ENCODE results near the gene ZNF865.

ZNF865 gene

DNA sequence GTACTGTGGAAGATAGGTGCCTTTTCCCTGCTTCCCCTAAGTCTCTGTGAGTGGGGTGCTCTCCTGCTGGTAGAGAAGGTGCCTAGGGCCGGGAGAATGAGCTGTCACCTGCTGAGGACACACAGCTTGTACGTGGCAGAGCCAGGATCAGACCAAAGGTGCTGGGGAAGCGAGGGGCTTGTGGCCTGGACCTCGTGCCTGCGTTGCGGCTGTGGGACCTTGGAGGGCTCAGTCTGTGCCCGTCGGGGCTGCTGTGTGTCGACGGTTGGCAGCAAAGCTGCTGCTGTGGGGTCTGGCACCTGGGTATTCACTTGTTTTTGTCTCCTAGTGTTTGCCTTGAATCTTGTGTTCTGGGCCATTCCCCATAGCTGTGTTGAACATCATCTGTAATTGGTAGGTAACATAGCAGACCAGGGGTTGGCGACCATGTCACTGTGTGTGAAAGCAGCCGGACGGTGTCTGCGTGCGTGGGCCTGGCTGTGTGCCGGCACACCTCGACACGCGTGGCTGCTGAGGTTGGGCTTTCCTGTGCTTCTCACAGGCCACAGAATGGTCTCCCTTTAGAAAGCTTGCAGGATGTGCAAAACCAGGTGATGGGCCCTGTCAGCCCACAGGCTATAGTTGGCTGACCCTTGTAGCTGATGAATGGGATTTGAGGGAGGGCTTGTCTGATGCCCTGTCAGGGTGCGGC lies 58.5 kb downstream of the ZNF865 start:
- DNase-seq, result no peak

DNA sequence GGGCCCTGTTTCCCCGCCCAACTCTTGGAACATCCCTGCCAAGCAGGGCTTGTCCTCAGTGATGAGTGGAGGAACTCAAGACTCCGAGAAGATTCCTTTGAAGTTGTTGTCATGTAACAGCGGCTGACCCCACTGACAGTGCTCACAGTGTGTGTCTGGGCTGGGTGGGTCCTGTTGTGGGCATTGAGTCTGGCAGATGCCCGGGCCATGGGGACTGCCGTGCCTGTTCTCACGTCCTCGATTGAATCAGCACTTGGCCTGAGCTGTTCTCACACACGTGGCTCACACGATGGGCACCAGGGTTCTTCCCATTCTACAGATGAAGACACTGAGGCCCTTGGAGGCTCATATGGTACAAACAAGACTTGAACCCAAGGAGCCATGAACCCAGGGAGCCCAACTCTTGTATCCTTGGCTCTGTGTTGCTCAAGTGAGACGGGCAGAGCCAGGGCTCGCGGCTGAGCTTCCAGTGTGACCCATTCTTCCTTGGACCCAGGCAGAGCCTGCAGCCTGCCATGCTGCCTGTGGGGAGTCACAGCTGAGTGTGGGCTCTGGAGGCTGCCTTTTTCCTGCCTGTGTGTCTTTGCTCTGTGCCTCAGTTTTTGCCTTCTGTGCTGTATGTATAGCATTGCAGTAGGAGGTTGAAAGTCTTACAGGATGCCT lies 61.0 kb downstream of the ZNF865 start:
- DNase-seq, result no peak
